ENCODE results near the gene DHX16. TPM values are rescaled to one million over a fixed set of nuclear protein-coding genes. Genes with fewer than 3 reads are reported as not detected.

The DHX16 gene
- total RNA-seq, 4 donors from 2014 or later, result 25.0 to 37.0 (median 32.9) TPM

DNA sequence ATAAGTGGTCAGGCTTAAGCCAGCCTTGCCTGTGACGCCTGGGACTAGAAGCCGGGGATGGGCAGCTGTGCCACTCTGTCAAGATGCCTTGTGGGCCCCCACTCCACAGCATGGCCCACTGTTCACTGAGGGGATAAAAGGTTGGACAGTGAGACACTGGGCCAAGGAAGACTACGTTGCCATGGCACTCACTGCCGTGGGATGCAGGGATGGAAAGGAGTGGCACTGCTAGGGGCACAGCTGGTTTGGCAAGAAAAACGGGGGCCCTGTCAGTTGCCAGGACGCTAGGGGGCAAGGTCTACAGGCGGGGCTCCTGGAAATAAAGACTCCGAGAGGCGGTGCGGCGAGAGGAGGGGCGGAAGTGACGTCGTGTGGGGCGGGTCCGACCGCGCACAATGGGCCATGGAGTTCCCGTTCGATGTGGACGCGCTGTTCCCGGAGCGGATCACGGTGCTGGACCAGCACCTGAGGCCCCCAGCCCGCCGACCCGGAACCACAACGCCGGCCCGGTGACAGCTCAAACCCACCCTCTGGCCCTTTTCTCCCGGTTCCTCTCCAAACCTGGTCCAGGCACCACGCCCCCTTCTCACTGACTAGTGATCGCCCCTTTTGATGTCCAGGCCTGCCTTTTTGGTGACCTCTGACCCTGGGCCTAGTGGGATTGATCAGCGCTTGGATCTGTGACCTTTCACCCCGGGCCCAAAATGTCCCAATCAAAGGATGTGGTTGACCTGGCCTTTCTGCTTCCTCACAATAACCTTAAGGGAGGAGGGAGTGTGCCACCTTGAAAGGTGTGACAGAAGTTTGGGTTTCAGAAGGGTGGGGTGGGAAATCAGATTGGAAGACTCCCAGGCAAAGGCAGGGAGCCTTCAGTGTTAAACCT, 46.1 kb downstream of the DHX16 start, which contains the start of gene ATAT1:
Gene ATAT1, plus strand, starts transcription at position 391 of the 883 bp plus-strand sequence.
- intact Hi-C loops (cut with DNase I; ENCODE audit: low total_unique reads), result no loop called here
- TF ChIP-seq POLR2A (IDR thresholded peaks at IDR 0.05), result no peak
- TF ChIP-seq, protein P1, sequence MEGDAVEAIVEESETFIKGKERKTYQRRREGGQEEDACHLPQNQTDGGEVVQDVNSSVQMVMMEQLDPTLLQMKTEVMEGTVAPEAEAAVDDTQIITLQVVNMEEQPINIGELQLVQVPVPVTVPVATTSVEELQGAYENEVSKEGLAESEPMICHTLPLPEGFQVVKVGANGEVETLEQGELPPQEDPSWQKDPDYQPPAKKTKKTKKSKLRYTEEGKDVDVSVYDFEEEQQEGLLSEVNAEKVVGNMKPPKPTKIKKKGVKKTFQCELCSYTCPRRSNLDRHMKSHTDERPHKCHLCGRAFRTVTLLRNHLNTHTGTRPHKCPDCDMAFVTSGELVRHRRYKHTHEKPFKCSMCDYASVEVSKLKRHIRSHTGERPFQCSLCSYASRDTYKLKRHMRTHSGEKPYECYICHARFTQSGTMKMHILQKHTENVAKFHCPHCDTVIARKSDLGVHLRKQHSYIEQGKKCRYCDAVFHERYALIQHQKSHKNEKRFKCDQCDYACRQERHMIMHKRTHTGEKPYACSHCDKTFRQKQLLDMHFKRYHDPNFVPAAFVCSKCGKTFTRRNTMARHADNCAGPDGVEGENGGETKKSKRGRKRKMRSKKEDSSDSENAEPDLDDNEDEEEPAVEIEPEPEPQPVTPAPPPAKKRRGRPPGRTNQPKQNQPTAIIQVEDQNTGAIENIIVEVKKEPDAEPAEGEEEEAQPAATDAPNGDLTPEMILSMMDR (IDR thresholded peaks at IDR 0.05), result no peak
- WGBS, 2 donors, result 1 to 3% methylated on average over 28 to 33 of the region's 36 CpGs
- peak; percentile 81 to 98 for DNase-seq (ENCODE audit: low spot score in 2 of 2)
- H3K4me3 ChIP-seq (ENCODE audit: low read depth, poor library complexity, severe bottlenecking), result peak within 1 kb of the TSS; percentile 32

DNA sequence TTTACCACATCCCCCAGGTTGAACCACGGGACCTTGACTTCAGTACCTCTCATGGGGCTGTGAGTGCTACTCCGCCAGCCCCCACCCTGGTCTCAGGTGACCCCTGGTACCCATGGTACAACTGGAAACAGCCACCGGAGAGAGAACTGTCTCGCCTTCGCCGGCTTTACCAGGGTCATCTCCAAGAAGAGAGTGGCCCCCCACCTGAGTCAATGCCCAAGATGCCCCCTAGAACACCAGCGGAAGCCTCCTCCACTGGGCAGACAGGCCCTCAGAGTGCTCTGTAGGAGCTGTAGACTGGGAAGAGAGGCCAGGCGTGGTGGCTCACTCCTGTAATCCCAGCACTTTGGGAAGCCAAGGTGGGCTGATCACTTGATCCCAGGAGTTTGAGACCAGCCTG, 47.3 kb downstream of the DHX16 start:
- WGBS, 2 donors, result 95 to 98% methylated on average over 8 of the region's 8 CpGs
- intact Hi-C loops (cut with DNase I; ENCODE audit: low total_unique reads), result no loop called here
- TF ChIP-seq POLR2A (IDR thresholded peaks at IDR 0.05), result no peak
- TF ChIP-seq, protein P1 (IDR thresholded peaks at IDR 0.05), result no peak
- no peak for DNase-seq (ENCODE audit: low spot score in 2 of 2)
- no peak overlapping the region for H3K4me3 ChIP-seq (ENCODE audit: low read depth, poor library complexity, severe bottlenecking)

DNA sequence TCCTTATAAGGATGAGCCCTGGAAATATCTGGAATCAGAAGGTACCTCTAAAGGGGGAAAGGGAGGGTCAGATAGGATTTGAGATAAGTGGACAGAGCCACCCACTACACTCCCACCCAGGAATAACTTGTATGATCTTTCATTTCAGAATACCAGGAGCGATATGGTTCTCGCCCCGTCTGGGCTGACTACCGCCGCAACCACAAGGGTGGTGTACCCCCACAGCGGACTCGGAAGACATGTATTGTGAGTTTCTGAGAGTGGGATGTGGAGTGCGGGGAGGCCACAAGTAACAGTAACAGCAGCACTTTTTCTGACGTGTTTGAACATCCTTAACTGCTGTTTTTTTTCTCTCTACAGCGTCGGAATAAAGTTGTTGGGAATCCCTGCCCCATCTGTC, 53.2 kb downstream of the DHX16 start:
- no peak for DNase-seq (ENCODE audit: low spot score in 2 of 2)
- 92 to 96% methylated on average over 11 of the region's 11 CpGs for WGBS, 2 donors
- intact Hi-C loops (cut with DNase I; ENCODE audit: low total_unique reads), result no loop called here
- no peak overlapping the region for H3K4me3 ChIP-seq (ENCODE audit: low read depth, poor library complexity, severe bottlenecking)
- no peak for TF ChIP-seq POLR2A (IDR thresholded peaks at IDR 0.05)
- TF ChIP-seq, protein P1 (IDR thresholded peaks at IDR 0.05), result no peak

DNA sequence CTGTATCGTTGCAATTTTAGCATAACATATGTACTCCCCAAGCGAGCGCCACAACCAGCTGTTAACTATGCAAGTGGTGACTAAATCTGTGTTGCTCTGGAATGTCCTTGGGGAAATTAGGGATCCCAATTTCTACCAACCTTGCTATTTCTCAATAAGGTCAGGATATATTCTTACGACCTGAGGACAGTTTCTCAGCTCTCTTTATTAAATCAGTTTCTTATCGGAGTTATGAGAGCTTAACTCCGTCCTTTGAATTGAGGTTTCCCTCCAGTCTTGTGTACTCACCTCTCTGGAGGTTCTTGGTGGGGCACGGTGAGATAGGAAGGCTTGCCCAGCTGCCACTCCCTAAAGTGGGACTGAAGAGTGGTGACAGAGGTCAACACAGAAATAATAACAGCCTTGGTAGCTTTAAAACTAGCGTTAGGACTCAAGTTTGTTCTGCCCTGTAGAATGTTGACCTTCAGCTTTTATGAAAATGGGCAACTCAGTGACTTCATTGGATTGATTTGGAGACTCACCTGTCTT, 54.5 kb downstream of the DHX16 start:
- intact Hi-C loops (cut with DNase I; ENCODE audit: low total_unique reads), result no loop called here
- TF ChIP-seq, protein P1 (IDR thresholded peaks at IDR 0.05), result no peak
- DNase-seq (ENCODE audit: low spot score in 2 of 2), result no peak
- 6 to 9% methylated on average over 8 of the region's 8 CpGs for WGBS, 2 donors
- H3K4me3 ChIP-seq (ENCODE audit: low read depth, poor library complexity, severe bottlenecking), result peak overlapping the region; percentile 53

DNA sequence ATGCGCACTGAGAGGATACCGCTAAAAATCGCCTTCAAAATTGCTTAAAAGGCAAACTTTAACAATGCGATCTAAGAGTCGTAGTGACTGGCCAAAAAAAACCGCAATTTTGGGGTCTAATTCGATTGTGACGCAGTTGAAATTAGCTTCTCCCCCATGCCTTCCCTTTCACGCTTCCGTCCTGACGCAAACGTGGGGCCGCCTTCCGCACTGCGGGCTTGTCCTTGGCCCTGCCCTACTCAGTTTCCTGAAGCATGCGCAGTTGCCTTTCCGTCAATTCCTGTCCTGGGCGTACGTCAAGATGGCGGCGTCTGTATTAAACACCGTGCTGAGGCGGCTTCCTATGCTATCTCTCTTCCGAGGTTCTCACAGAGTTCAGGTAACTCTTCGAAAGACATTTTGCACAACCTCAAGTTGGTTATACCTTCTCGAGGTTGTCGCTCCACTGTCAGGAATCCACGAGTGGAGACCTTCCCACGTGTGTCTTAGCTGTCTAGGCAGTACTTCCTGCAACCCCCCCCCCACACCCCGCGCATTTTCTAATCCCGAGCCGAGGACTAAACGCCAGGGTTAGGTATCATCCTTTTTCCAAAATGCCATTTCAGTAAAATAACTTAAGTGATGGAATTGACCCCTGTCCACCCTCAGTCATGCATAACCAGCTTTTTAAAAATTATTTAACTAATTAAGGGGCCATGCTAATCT, 55.1 kb downstream of the DHX16 start, which contains the start of gene MRPS18B:
Gene MRPS18B, plus strand, starts transcription at position 276 of the 705 bp plus-strand sequence. Its CDS starts 26 bp downstream, at position 302.
- peak in 1 of 2 donors; percentile 73 for TF ChIP-seq POLR2A (IDR thresholded peaks at IDR 0.05)
- TF ChIP-seq, protein P1 (IDR thresholded peaks at IDR 0.05), result no peak
- peak within 1 kb of the TSS; percentile 88 for H3K4me3 ChIP-seq (ENCODE audit: low read depth, poor library complexity, severe bottlenecking)
- DNase-seq (ENCODE audit: low spot score in 2 of 2), result peak; percentile 98 to 99
- 0 to 1% methylated on average over 34 of the region's 34 CpGs for WGBS, 2 donors
- intact Hi-C loops (cut with DNase I; ENCODE audit: low total_unique reads), result no loop called here

Measured in lower leg skin (tissue), 4 donors.